ENCODE data around the gene CALHM4. TPM values are rescaled to one million over a fixed set of nuclear protein-coding genes. Genes with fewer than 3 reads are reported as not detected.

CALHM4 gene
- total and polyA plus RNA-seq, 5 donors from 2014 or later: not detected

GRCh38 chr6:116529466-116530290 is 23.9 kb upstream of the CALHM4 start:
- H3K4me3 ChIP-seq (ENCODE audit: low read depth, low read length): no peak overlapping the region
- no peak overlapping the region for H3K27ac ChIP-seq (ENCODE audit: insufficient read depth, low read length, poor library complexity, severe bottlenecking)
- Mint-ChIP-seq H3K4me1 (peaks cover 0 to 4% (median 2%) of the 10 kb centered on the region in 4 donors), H3K36me3 (no peaks in the 10 kb centered on the region), H3K27ac (no peak overlapping the region), H3K27me3 (peaks cover 27% of the 10 kb centered on the region), H3K9me3 (peaks cover 0 to 3% (median 0%) of the 10 kb centered on the region in 7 donors), H3K4me3 (no peak overlapping the region)
- no peaks in the 10 kb centered on the region for H3K4me1 ChIP-seq (ENCODE audit: control insufficient read depth, insufficient read depth, low read length, poor library complexity, severe bottlenecking)
- no peaks in the 10 kb centered on the region for H3K9me3 ChIP-seq (ENCODE audit: control insufficient read depth in 2 of 2, low read length in 2 of 2)
- DNase-seq (no peak), ATAC-seq (ENCODE audit: low read depth in 2 of 2) (no peak)
- H3K36me3 ChIP-seq (ENCODE audit: control insufficient read depth, insufficient read depth, low read length): no peaks in the 10 kb centered on the region
- H3K27me3 ChIP-seq (ENCODE audit: control insufficient read depth, insufficient read depth, low read length): peaks cover 21% of the 10 kb centered on the region

GRCh38 chr6:116530436-116530835 is 23.1 kb upstream of the CALHM4 start:
- Histone ChIP-seq H3K27me3 (ENCODE audit: control insufficient read depth, insufficient read depth, low read length) (peaks cover 25% of the 10 kb centered on the region), H3K27ac (ENCODE audit: insufficient read depth, low read length, poor library complexity, severe bottlenecking) (no peak overlapping the region), H3K4me1 (ENCODE audit: control insufficient read depth, insufficient read depth, low read length, poor library complexity, severe bottlenecking) (no peaks in the 10 kb centered on the region), H3K36me3 (ENCODE audit: control insufficient read depth, insufficient read depth, low read length) (no peaks in the 10 kb centered on the region), H3K9me3 (ENCODE audit: control insufficient read depth in 2 of 2, low read length in 2 of 2) (no peaks in the 10 kb centered on the region), H3K4me3 (ENCODE audit: low read depth, low read length) (no peak overlapping the region)
- no peak for DNase-seq
- Mint-ChIP-seq H3K27me3 (peaks cover 27% of the 10 kb centered on the region), H3K36me3 (no peaks in the 10 kb centered on the region), H3K9me3 (peaks cover 0 to 3% (median 0%) of the 10 kb centered on the region in 7 donors), H3K4me1 (peaks cover 0 to 4% (median 2%) of the 10 kb centered on the region in 4 donors), H3K4me3 (no peak overlapping the region), H3K27ac (no peak overlapping the region)
- ATAC-seq (ENCODE audit: low read depth in 2 of 2): no peak

- no peaks in the 10 kb centered on the region for H3K9me3 ChIP-seq (ENCODE audit: control insufficient read depth in 2 of 2, low read length in 2 of 2)
- Mint-ChIP-seq H3K4me1 (peaks cover 0 to 5% (median 2%) of the 10 kb centered on the region in 4 donors), H3K27me3 (peaks cover 25% of the 10 kb centered on the region), H3K9me3 (no peaks in the 10 kb centered on the region), H3K27ac (no peak overlapping the region), H3K4me3 (no peak overlapping the region), H3K36me3 (no peaks in the 10 kb centered on the region)
- H3K36me3 ChIP-seq (ENCODE audit: control insufficient read depth, insufficient read depth, low read length): no peaks in the 10 kb centered on the region
- H3K4me3 ChIP-seq (ENCODE audit: low read depth, low read length): no peak overlapping the region
- H3K27me3 ChIP-seq (ENCODE audit: control insufficient read depth, insufficient read depth, low read length): peaks cover 15% of the 10 kb centered on the region
- DNase-seq (peak; percentile 46 to 69 (median 68)), ATAC-seq (ENCODE audit: low read depth in 2 of 2) (peak; percentile 85 to 89)
- H3K4me1 ChIP-seq (ENCODE audit: control insufficient read depth, insufficient read depth, low read length, poor library complexity, severe bottlenecking): no peaks in the 10 kb centered on the region
- H3K27ac ChIP-seq (ENCODE audit: insufficient read depth, low read length, poor library complexity, severe bottlenecking): no peak overlapping the region
Measured at GRCh38 chr6:116531675-116532570, 21.6 kb upstream of the CALHM4 start.

- Mint-ChIP-seq H3K9me3 (no peaks in the 10 kb centered on the region), H3K27me3 (peaks cover 32% of the 10 kb centered on the region), H3K36me3 (no peaks in the 10 kb centered on the region), H3K4me1 (peaks cover 0 to 5% (median 2%) of the 10 kb centered on the region in 4 donors), H3K27ac (no peak overlapping the region), H3K4me3 (no peak overlapping the region)
- H3K4me3 ChIP-seq (ENCODE audit: low read depth, low read length): no peak overlapping the region
- peaks cover 15% of the 10 kb centered on the region for H3K27me3 ChIP-seq (ENCODE audit: control insufficient read depth, insufficient read depth, low read length)
- H3K9me3 ChIP-seq (ENCODE audit: control insufficient read depth in 2 of 2, low read length in 2 of 2): no peaks in the 10 kb centered on the region
- H3K27ac ChIP-seq (ENCODE audit: insufficient read depth, low read length, poor library complexity, severe bottlenecking): no peak overlapping the region
- no peaks in the 10 kb centered on the region for H3K4me1 ChIP-seq (ENCODE audit: control insufficient read depth, insufficient read depth, low read length, poor library complexity, severe bottlenecking)
- no peaks in the 10 kb centered on the region for H3K36me3 ChIP-seq (ENCODE audit: control insufficient read depth, insufficient read depth, low read length)
- no peak for ATAC-seq (ENCODE audit: low read depth in 2 of 2)
- no peak for DNase-seq
Measured at GRCh38 chr6:116533233-116533957, 20.2 kb upstream of the CALHM4 start.

- Mint-ChIP-seq H3K4me3 (no peak overlapping the region), H3K36me3 (no peaks in the 10 kb centered on the region), H3K4me1 (peaks cover 0 to 5% (median 2%) of the 10 kb centered on the region in 4 donors), H3K27me3 (peaks cover 39% of the 10 kb centered on the region), H3K9me3 (no peaks in the 10 kb centered on the region), H3K27ac (no peak overlapping the region)
- Histone ChIP-seq H3K36me3 (ENCODE audit: control insufficient read depth, insufficient read depth, low read length) (no peaks in the 10 kb centered on the region), H3K27ac (ENCODE audit: insufficient read depth, low read length, poor library complexity, severe bottlenecking) (no peak overlapping the region), H3K4me3 (ENCODE audit: low read depth, low read length) (no peak overlapping the region), H3K9me3 (ENCODE audit: control insufficient read depth in 2 of 2, low read length in 2 of 2) (no peaks in the 10 kb centered on the region), H3K4me1 (ENCODE audit: control insufficient read depth, insufficient read depth, low read length, poor library complexity, severe bottlenecking) (no peaks in the 10 kb centered on the region), H3K27me3 (ENCODE audit: control insufficient read depth, insufficient read depth, low read length) (peaks cover 10% of the 10 kb centered on the region)
- DNase-seq: no peak
- ATAC-seq (ENCODE audit: low read depth in 2 of 2): no peak
Measured at GRCh38 chr6:116535109-116535508, 18.4 kb upstream of the CALHM4 start.

GRCh38 chr6:116536216-116536621 is 17.3 kb upstream of the CALHM4 start:
- Histone ChIP-seq H3K27ac (ENCODE audit: insufficient read depth, low read length, poor library complexity, severe bottlenecking) (no peak overlapping the region), H3K4me1 (ENCODE audit: control insufficient read depth, insufficient read depth, low read length, poor library complexity, severe bottlenecking) (no peaks in the 10 kb centered on the region), H3K36me3 (ENCODE audit: control insufficient read depth, insufficient read depth, low read length) (no peaks in the 10 kb centered on the region), H3K9me3 (ENCODE audit: control insufficient read depth in 2 of 2, low read length in 2 of 2) (no peaks in the 10 kb centered on the region), H3K27me3 (ENCODE audit: control insufficient read depth, insufficient read depth, low read length) (peaks cover 7% of the 10 kb centered on the region), H3K4me3 (ENCODE audit: low read depth, low read length) (no peak overlapping the region)
- H3K27ac Mint-ChIP-seq: peak overlapping the region in 1 of 3 donors; percentile 48
- peaks cover 36% of the 10 kb centered on the region for H3K27me3 Mint-ChIP-seq
- H3K4me1 Mint-ChIP-seq: peaks cover 0 to 5% (median 2%) of the 10 kb centered on the region in 4 donors
- peak in 1 of 2 donors; percentile 55 for ATAC-seq (ENCODE audit: low read depth in 2 of 2)
- peak overlapping the region in 1 of 4 donors; percentile 27 for H3K4me3 Mint-ChIP-seq
- no peaks in the 10 kb centered on the region for H3K9me3 Mint-ChIP-seq
- DNase-seq: peak; percentile 2 to 64 (median 48)
- H3K36me3 Mint-ChIP-seq: no peaks in the 10 kb centered on the region

- H3K27ac Mint-ChIP-seq: no peak overlapping the region
- Histone ChIP-seq H3K36me3 (ENCODE audit: control insufficient read depth, insufficient read depth, low read length) (no peaks in the 10 kb centered on the region), H3K27ac (ENCODE audit: insufficient read depth, low read length, poor library complexity, severe bottlenecking) (no peak overlapping the region), H3K4me1 (ENCODE audit: control insufficient read depth, insufficient read depth, low read length, poor library complexity, severe bottlenecking) (no peaks in the 10 kb centered on the region), H3K27me3 (ENCODE audit: control insufficient read depth, insufficient read depth, low read length) (peaks cover 17% of the 10 kb centered on the region), H3K4me3 (ENCODE audit: low read depth, low read length) (no peak overlapping the region), H3K9me3 (ENCODE audit: control insufficient read depth in 2 of 2, low read length in 2 of 2) (no peaks in the 10 kb centered on the region)
- peaks cover 48% of the 10 kb centered on the region for H3K27me3 Mint-ChIP-seq
- H3K36me3 Mint-ChIP-seq: no peaks in the 10 kb centered on the region
- H3K4me3 Mint-ChIP-seq: no peak overlapping the region
- H3K4me1 Mint-ChIP-seq: no peaks in the 10 kb centered on the region
- DNase-seq (no peak), ATAC-seq (ENCODE audit: low read depth in 2 of 2) (no peak)
- H3K9me3 Mint-ChIP-seq: peaks cover 0 to 2% (median 0%) of the 10 kb centered on the region in 7 donors
Measured at GRCh38 chr6:116542426-116542825, 11.1 kb upstream of the CALHM4 start.

All from CD4-positive, CD25-positive, alpha-beta regulatory T cell (primary cell).